GM12892 (cell line): ENCODE measurements around the gene MTURN.

Experiments used
- POLR2A ChIP-seq: IDR thresholded peaks from 2 replicates; pipeline ENCODE4 v1.6.1; 2011; ENCODE audit warnings: low read depth, low read length, control low read depth
- POLR2AphosphoS5 ChIP-seq: IDR thresholded peaks from 2 replicates; pipeline ENCODE4 v1.6.1; 2011; ENCODE audit warnings: low read depth, low read length, control low read depth
- TAF1 ChIP-seq: IDR thresholded peaks from 2 replicates; pipeline ENCODE4 v1.6.1; 2011; ENCODE audit warnings: low read depth, mild to moderate bottlenecking, control low read depth, low read length, borderline replicate concordance

GRCh38 chr7:30202671-30203070 lies 67.9 kb downstream of the MTURN start:
- TF ChIP-seq TAF1 (no peak), POLR2A (no peak), POLR2AphosphoS5 (no peak)
